Endothelial cell of umbilical vein (primary cell): ENCODE data around the gene SNX18. TPM values are rescaled to one million over a fixed set of nuclear protein-coding genes. Genes with fewer than 3 reads are reported as not detected.

Experiments used
- BruUV-seq: library from RNA; stranded (reverse); fragments of 400-500 nt; replicated peaks from 2 replicates; lab custom pipeline; 2021; lab: Mats Ljungman, UMichigan
- CTCF ChIA-PET: fragments of 300-600, 350-600 bp; sonication (Branson Sonifier 250); formaldehyde crosslinking; loops from one replicate; lab custom pipeline; 2021; ENCODE audit warnings: antibody characterized with exemption, inconsistent platforms; lab: Charles Lee
- POLR2A ChIA-PET: fragments of 300-600, 350-600 bp; sonication (Branson Sonifier 250); formaldehyde crosslinking; loops from one replicate; lab custom pipeline; 2021; ENCODE audit warnings: antibody characterized with exemption, inconsistent platforms; lab: Charles Lee
- DNase-seq: peaks from one replicate; pipeline ENCODE4 v3.0.0-alpha.2; 2011; ENCODE audit warnings: low read depth, low spot score
- FAIRE-seq: peaks from 2 replicates; lab custom pipeline; 2011; peaks lifted over from hg19 to GRCh38; lab: Jason Lieb, UNC
- H2AFZ ChIP-seq: 2 replicates; pipeline ENCODE4 v1.6.0; 2012; ENCODE audit warnings: low read depth, low read length, control low read depth, inconsistent platforms
- H3K27ac ChIP-seq: 2 replicates; pipeline ENCODE4 v1.5.1; 2011; ENCODE audit warnings: low read depth, mild to moderate bottlenecking, control low read depth, low read length, moderate library complexity; ENCODE audit not compliant: insufficient read depth
- H3K27me3 ChIP-seq, 2 experiments: 2 replicates each; pipeline versions ENCODE4 v1.6.0 to v1.6.1; 2011; ENCODE audit warnings: low read length in 2 of 2, mixed read lengths in 1 of 2; ENCODE audit not compliant: control insufficient read depth in 2 of 2, insufficient read depth in 2 of 2
- H3K36me3 ChIP-seq, 2 experiments: 2 replicates in 1 of 2; 3 replicates in 1 of 2; pipeline ENCODE4 v1.5.1; 2011; ENCODE audit warnings: low read length in 2 of 2, mild to moderate bottlenecking in 1 of 2, moderate library complexity in 1 of 2; ENCODE audit not compliant: control insufficient read depth in 2 of 2, insufficient read depth in 2 of 2; ENCODE audit errors: extremely low read depth in 1 of 2
- H3K4me1 ChIP-seq: 3 replicates; pipeline ENCODE4 v1.5.1; 2011; ENCODE audit warnings: mild to moderate bottlenecking, low read length; ENCODE audit not compliant: control insufficient read depth, insufficient read depth; ENCODE audit errors: extremely low read depth
- H3K4me2 ChIP-seq: 2 replicates; pipeline ENCODE4 v1.6.1; 2011; ENCODE audit warnings: low read length, control low read depth, mixed read lengths; ENCODE audit not compliant: insufficient read depth
- H3K4me3 ChIP-seq, 3 experiments: fragments of 200-600 bp in 1 of 3; sonication (generic), shearing (Covaris generic) in 1 of 3; replicated peaks in 1 of 3; 2 replicates each; pipeline ENCODE4 v1.5.1; 2011 to 2016; ENCODE audit warnings: control low read depth in 3 of 3, low read length in 3 of 3, mild to moderate bottlenecking in 2 of 3, inconsistent platforms in 1 of 3, low read depth in 1 of 3, moderate library complexity in 1 of 3; ENCODE audit not compliant: insufficient read depth in 1 of 3
- H3K79me2 ChIP-seq: 2 replicates; pipeline ENCODE4 v1.6.0; 2012; ENCODE audit warnings: low read length, inconsistent platforms; ENCODE audit not compliant: control insufficient read depth, insufficient read depth
- H3K9ac ChIP-seq: replicated peaks from 2 replicates; pipeline ENCODE3; 2011; ENCODE audit warnings: low read length, control low read depth; ENCODE audit not compliant: insufficient read depth; ENCODE audit errors: extremely low read depth
- H3K9me1 ChIP-seq: replicated peaks from 3 replicates; pipeline ENCODE4 v1.6.0; 2011; ENCODE audit warnings: mild to moderate bottlenecking, low read length; ENCODE audit not compliant: control insufficient read depth, insufficient read depth; ENCODE audit errors: extremely low read depth
- H3K9me3 ChIP-seq: replicated peaks from 2 replicates; pipeline ENCODE4 v1.5.1; 2012; ENCODE audit warnings: low read length, inconsistent platforms; ENCODE audit not compliant: control insufficient read depth, insufficient read depth
- H4K20me1 ChIP-seq: replicated peaks from 2 replicates; pipeline ENCODE3; 2011; ENCODE audit warnings: mild to moderate bottlenecking, low read length; ENCODE audit not compliant: control insufficient read depth, insufficient read depth; ENCODE audit errors: extremely low read depth
- EZH2 ChIP-seq: IDR thresholded peaks from 2 replicates; pipeline ENCODE4 v1.6.1; 2012; ENCODE audit warnings: borderline replicate concordance, low read depth, mild to moderate bottlenecking, moderate library complexity, low read length, inconsistent platforms; ENCODE audit not compliant: severe bottlenecking
- FOS ChIP-seq: IDR thresholded peaks from 2 replicates; pipeline ENCODE4 v1.6.1; 2011; ENCODE audit warnings: mild to moderate bottlenecking, low read length, moderate library complexity, borderline replicate concordance; ENCODE audit not compliant: insufficient read depth
- GATA2 ChIP-seq: IDR thresholded peaks from 2 replicates; pipeline ENCODE4 v1.7.0; 2011; ENCODE audit warnings: low read depth, mild to moderate bottlenecking, moderate library complexity, mixed read lengths, low read length; ENCODE audit not compliant: insufficient read length, insufficient read depth
- JUN ChIP-seq: IDR thresholded peaks from 2 replicates; pipeline ENCODE4 v1.6.1; 2011; ENCODE audit warnings: borderline replicate concordance, low read depth; ENCODE audit not compliant: insufficient read length, insufficient read depth
- MYC ChIP-seq: IDR thresholded peaks from one replicate; pipeline ENCODE4 v1.6.1; 2011; ENCODE audit warnings: mild to moderate bottlenecking, low read depth, low read length
- POLR2A ChIP-seq: IDR thresholded peaks from 2 replicates; pipeline ENCODE4 v1.6.1; 2012; ENCODE audit warnings: low read depth, mild to moderate bottlenecking, control low read depth, low read length
- POLR2AphosphoS5 ChIP-seq: IDR thresholded peaks from 2 replicates; pipeline ENCODE4 v1.6.1; 2012; ENCODE audit warnings: low read depth, mild to moderate bottlenecking, control low read depth, low read length, moderate library complexity; ENCODE audit not compliant: insufficient read depth
- dilution Hi-C: fragments of 300-500 bp; cut with MboI; formaldehyde crosslinking; loops from one replicate; pipeline ENCODE4 v1.15.0; 2019; ENCODE audit warnings: low sequenced_read_pairs; ENCODE audit not compliant: extremely low pct_ligation_motif_present
- intact Hi-C: fragments of 100-400 bp; cut with micrococcal nuclease; formaldehyde crosslinking; loops from one replicate; pipeline ENCODE4 v1.10.0; 2022
- polyA plus RNA-seq, 4 experiments: library from polyadenylated mRNA; depleted of rRNA in 3 of 4; stranded (reverse) in 3 of 4; unstranded in 1 of 4; fragments of >200 nt; gene quantifications; 2 replicates each; pipeline versions ENCODE4 v1.2.1 to v1.2.3, GENCODE V29; 2011 to 2012; ENCODE audit warnings: missing spikeins in 1 of 4
- total RNA-seq: library from RNA; stranded (reverse); gene quantifications from 2 replicates; pipeline ENCODE4 v1.2.3, GENCODE V29; 2021
- TF ChIP-seq, protein P1 (sequence below): IDR thresholded peaks from 2 replicates; pipeline ENCODE4 v1.6.1; 2011; ENCODE audit not compliant: insufficient read depth, insufficient read length
- TF ChIP-seq, protein P2 (sequence below), 2 donors: IDR thresholded peaks; 1 replicate in 1 of 2; 2 replicates in 1 of 2; pipeline ENCODE4 v1.5.1; 2011; ENCODE audit warnings: low read length in 2 of 2, mild to moderate bottlenecking in 2 of 2, moderate library complexity in 2 of 2, control low read depth in 1 of 2, inconsistent platforms in 1 of 2, low read depth in 1 of 2; ENCODE audit not compliant: insufficient read depth in 1 of 2; ENCODE audit errors: extremely low read depth in 1 of 2

SNX18 gene
- total and polyA plus RNA-seq, 2 donors (not counting 3 experiments of a cell fraction or from before 2014, with no cell fraction given) = 11.8 to 25.3 TPM

DNA sequence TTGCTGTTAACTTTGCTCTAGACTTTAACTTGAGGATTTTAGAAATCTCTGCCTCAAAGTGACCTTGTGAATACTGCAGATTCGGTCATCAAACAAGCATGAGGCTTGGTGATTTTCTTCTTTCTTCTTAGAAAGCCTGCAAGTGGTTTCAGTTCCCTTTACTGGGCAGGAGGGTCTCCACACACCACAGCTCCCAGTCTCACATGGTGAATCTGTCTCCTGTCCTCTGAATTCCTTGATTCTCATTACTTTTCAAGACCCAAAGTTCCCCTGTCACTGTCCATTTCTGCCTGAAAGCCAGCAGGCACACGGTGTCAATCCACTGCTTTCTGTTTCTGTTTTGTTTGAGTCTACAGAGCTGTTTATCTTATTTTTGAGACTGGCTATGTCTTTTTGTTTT, 47.9 kb upstream of the SNX18 start:
- Histone ChIP-seq H3K9me1 (no peaks in the 10 kb centered on the region), H3K9ac (no peak overlapping the region), H3K9me3 (no peaks in the 10 kb centered on the region), H3K4me1 (no peaks in the 10 kb centered on the region), H3K27me3 (peaks cover 2 to 10% of the 10 kb centered on the region in 2 experiments), H3K79me2 (no peaks in the 10 kb centered on the region), H3K4me3 (no peak overlapping the region), H2AFZ (no peak overlapping the region), H4K20me1 (no peaks in the 10 kb centered on the region), H3K36me3 (no peaks in the 10 kb centered on the region), H3K4me2 (no peak overlapping the region), H3K27ac (no peak overlapping the region)
- dilution Hi-C loops = no loop called here
- intact Hi-C loops = no loop called here
- no peak for DNase-seq
- ChIA-PET POLR2A (no interaction called here), CTCF (interaction anchor here (2.8 to 3.6 kb wide), 2 partner anchors 13 to 20 kb away, joined by 9 to 16 read pairs; no protein-coding TSS in a partner anchor)
- TF ChIP-seq JUN = no peak
- TF ChIP-seq GATA2 = no peak
- no peak for TF ChIP-seq EZH2
- TF ChIP-seq, protein P1, sequence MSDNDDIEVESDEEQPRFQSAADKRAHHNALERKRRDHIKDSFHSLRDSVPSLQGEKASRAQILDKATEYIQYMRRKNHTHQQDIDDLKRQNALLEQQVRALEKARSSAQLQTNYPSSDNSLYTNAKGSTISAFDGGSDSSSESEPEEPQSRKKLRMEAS = no peak
- TF ChIP-seq POLR2AphosphoS5 = no peak
- TF ChIP-seq FOS = no peak
- no peak for TF ChIP-seq MYC
- no peak for TF ChIP-seq POLR2A
- TF ChIP-seq, protein P2, sequence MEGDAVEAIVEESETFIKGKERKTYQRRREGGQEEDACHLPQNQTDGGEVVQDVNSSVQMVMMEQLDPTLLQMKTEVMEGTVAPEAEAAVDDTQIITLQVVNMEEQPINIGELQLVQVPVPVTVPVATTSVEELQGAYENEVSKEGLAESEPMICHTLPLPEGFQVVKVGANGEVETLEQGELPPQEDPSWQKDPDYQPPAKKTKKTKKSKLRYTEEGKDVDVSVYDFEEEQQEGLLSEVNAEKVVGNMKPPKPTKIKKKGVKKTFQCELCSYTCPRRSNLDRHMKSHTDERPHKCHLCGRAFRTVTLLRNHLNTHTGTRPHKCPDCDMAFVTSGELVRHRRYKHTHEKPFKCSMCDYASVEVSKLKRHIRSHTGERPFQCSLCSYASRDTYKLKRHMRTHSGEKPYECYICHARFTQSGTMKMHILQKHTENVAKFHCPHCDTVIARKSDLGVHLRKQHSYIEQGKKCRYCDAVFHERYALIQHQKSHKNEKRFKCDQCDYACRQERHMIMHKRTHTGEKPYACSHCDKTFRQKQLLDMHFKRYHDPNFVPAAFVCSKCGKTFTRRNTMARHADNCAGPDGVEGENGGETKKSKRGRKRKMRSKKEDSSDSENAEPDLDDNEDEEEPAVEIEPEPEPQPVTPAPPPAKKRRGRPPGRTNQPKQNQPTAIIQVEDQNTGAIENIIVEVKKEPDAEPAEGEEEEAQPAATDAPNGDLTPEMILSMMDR (IDR thresholded peaks at IDR 0.05; ENCODE audit: extremely low read depth in 1 of 2, insufficient read depth in 1 of 2, low read depth in 1 of 2, low read length in 2 of 2) = no peak
- no peak for FAIRE-seq
- BruUV-seq = no TSS peak
